HG02981 (cell line): ENCODE results near the gene YWHAB.

Source experiments
- ATAC-seq: cut with Tn5 transposase; IDR thresholded peaks from one replicate; pipeline ENCODE4 v1.9.1; 2021; ENCODE audit warnings: mild to moderate bottlenecking, moderate library complexity; ENCODE audit not compliant: unreplicated experiment

Gene YWHAB

GRCh38 chr20:44948513-44948912 is 63.0 kb downstream of the YWHAB start:
- ATAC-seq = no peak

DNA sequence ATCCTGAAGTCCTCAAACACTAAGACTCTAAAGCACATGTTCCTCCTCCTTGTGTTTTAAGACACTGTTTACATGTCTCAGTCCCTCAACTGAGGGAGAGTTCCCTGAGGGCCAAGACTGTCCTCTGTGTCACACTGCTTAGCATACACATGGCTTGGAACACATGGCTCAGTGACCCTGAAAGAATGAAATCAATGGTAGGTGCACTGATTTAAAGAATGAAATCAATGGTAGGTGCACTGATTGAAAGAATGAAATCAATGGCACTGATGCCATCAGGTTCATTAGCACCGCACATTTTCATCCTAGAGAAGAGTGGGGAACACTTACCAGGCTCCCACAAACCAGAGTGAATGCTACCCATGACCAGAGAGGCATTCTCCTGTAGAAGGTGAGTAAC is 64.9 kb downstream of the YWHAB start:
- no peak for ATAC-seq

DNA sequence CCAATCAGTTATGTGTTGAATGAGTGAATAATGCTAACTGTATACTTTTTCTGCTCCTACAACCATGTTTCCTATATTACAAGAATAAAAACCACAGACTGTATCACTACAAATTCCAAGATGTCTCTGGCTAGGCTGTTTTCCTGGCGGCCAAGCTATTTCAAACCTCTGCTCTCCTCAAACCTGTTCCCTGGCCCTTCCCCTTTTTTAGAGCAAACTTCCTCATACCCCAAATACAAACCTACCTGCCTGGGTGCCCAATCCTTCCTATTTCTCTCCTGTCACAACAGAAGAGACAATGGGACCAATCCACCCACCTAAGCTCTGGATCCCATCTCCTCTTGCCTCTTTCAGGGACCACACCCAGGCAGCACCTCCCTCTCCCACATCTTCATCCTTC is 67.2 kb downstream of the YWHAB start:
- ATAC-seq = no peak

DNA sequence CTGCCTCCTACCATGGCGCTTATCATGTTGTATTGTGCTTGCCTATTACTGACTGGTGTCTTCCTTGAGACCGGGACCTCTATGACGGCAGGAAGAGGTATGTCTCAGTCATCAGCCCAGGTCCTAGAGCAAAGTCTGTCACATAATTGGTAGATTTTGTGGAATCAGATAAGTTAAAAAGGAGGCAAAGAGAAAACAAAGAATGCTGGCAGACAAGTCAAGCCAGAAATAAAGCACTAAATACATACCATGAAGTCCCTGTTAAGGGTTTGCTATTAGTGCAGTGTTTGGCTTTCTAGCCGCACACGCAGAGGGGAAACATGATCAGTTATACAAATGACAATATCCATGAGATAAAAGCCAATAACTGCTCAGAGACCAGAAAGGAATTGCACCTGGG is 68.7 kb downstream of the YWHAB start:
- ATAC-seq = no peak

DNA sequence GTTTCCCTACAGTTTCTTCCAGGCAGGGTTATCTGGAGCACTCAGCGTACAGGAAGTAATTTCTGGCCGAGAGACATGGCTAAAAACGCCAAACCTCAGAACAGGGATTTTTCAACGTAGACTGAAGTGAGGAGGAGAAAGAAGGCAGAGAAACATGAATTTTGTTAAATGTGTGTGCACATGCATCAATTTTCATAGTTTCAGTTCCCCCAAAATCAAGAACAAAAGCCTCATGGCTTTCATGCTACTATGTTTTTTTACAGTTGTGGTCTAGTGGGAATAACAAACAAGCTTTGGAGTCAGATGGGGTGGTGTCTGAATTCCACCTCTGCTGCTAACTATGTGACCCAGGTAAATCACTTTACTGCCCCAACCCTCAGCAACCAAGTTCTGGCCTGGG is 69.8 kb downstream of the YWHAB start:
- ATAC-seq = no peak

GRCh38 chr20:44956410-44956809 is 70.9 kb downstream of the YWHAB start:
- no peak for ATAC-seq
